Measurements from ENCODE around the gene ZMYM2.

- TF ChIP-seq ZBTB4 (CRISPR knock-in tag; IDR thresholded peaks at IDR 0.05; ENCODE audit: borderline replicate concordance) (no peak), ZNF326 (CRISPR knock-in tag; IDR thresholded peaks at IDR 0.05; ENCODE audit: borderline replicate concordance) (no peak), HMG20B (CRISPR knock-in tag; conservative IDR thresholded peaks at IDR 0.05) (no peak), ZSCAN22 (CRISPR knock-in tag; IDR thresholded peaks at IDR 0.05) (no peak), ZNF280B (CRISPR knock-in tag; IDR thresholded peaks at IDR 0.05; ENCODE audit: borderline replicate concordance) (no peak), SP1 (IDR thresholded peaks at IDR 0.05) (no peak), SP1 (CRISPR knock-in tag; IDR thresholded peaks at IDR 0.05) (no peak), RFX5 (IDR thresholded peaks at IDR 0.05; ENCODE audit: low read depth, low read length) (no peak), KLF9 (CRISPR knock-in tag; IDR thresholded peaks at IDR 0.05; ENCODE audit: low read depth) (no peak), FOXP4 (CRISPR knock-in tag; IDR thresholded peaks at IDR 0.05) (no peak), NFRKB (IDR thresholded peaks at IDR 0.05) (0 out of 2 replicates have a peak, but pooled peaks have one; percentile 14), E2F2 (CRISPR knock-in tag; IDR thresholded peaks at IDR 0.05; ENCODE audit: borderline replicate concordance) (no peak), CTCF (CRISPR knock-in tag; IDR thresholded peaks at IDR 0.05) (no peak), POLR2A (IDR thresholded peaks at IDR 0.05; ENCODE audit: insufficient read depth in 1 of 2, low read depth in 2 of 2, low read length in 2 of 2) (no peak), HNRNPK (IDR thresholded peaks at IDR 0.05; ENCODE audit: low read depth, low read length, poor library complexity, severe bottlenecking) (no peak)
These were observed 172.1 kb downstream of the ZMYM2 start for GRCh38 chr13:20130652-20131051.
